ENCODE results near the gene NRG2. TPM values are rescaled to one million over a fixed set of nuclear protein-coding genes. Genes with fewer than 3 reads are reported as not detected.

The NRG2 gene
- polyA plus RNA-seq, 1 donor = 1.5 TPM

GRCh38 chr5:139904816-139905661 lies 138.1 kb downstream of the NRG2 start:
- no peak for DNase-seq (ENCODE audit: low read depth)

DNA sequence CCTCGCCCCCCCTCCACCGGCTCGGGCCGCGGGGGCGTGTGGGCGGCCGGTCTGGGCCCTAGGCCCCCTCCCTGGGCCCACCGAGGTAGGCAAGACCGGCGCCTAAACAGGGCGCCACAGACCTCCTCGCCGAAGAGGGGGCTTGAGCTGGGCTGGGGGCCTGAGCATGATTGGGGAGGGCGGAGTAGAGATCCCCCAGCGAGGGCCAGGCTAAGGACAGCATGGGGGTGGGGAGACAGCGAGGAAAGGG lies 138.6 kb downstream of the NRG2 start:
- no peak for DNase-seq (ENCODE audit: low read depth)

DNA sequence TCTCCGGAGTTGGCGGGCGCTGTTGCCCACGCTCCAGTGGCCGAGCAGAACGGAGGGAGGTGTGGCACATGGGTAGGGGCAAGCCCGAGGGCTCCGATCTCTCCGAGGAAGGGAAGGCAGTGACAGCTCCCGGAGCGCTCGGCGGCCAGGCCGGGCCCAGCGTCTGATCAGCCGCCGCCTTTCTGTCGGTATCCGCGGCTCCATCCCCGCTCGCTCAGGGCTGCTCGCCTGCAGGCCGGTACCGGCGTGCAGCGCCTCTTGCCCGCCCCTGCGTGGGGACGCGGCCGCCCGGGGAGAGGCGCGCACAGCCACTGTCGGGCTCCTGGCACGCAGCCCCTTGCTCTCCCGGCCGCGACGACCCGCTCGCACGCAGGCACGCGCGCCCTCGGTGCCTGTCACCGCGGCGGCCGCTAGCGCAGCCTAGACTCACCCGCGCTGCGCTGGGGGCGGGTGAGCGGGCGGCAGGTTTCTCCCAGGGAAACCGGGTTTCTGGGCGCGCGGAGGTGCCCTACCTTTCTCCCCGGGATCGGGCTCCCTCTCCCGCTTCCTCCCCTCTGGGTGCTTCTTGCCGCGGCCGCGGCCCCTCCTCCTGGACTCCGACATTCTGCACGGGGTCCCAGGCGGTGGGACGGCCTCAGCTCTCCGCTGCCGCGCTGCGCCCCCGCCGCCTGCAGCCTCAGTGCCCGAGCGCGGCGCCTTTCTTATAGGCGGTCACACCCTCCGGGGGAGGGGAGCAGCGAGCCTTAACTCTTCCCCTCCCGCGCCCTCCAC lies 139.1 kb downstream of the NRG2 start:
- DNase-seq (ENCODE audit: low read depth) = no peak

DNA sequence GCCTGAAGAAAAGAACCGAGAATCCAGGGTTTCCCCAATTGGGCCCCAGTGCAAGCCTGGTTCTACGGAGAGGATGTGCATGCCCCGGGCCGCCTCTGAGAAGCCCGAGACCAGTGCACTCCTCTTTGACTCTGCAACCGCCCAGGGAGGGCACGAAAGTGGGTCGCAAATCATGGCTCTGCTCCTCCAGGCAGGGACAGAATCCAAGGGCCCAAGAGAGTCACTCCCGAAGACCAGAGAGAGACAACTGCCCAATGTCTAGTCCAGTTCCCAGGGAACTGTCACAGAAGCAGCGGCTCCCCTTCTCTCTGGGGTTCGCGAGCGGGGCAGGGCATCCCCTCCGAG lies 139.7 kb downstream of the NRG2 start:
- no peak for DNase-seq (ENCODE audit: low read depth)

DNA sequence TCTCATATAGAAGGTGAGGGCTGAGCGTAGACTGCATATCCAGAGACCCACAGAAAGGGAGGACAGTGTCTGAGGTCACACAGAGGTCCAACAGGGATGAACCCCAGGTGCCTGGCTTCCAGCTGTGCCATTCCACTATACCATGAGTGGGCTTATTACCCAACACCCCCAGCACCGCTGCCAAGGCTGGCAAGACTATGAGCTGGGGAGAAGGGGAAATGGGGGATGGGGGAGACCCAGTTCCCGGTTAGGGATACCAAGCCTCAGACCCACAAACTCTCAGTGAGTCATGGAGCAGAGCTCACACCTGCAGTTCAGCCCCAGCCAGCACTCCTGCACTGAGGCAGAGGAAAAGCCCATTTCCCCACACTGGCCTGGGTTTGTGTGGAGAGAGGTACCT lies 141.1 kb downstream of the NRG2 start:
- DNase-seq (ENCODE audit: low read depth) = no peak

- no peak for DNase-seq (ENCODE audit: low read depth)
Observed at GRCh38 chr5:139901251-139901575, 141.9 kb downstream of the NRG2 start.

DNA sequence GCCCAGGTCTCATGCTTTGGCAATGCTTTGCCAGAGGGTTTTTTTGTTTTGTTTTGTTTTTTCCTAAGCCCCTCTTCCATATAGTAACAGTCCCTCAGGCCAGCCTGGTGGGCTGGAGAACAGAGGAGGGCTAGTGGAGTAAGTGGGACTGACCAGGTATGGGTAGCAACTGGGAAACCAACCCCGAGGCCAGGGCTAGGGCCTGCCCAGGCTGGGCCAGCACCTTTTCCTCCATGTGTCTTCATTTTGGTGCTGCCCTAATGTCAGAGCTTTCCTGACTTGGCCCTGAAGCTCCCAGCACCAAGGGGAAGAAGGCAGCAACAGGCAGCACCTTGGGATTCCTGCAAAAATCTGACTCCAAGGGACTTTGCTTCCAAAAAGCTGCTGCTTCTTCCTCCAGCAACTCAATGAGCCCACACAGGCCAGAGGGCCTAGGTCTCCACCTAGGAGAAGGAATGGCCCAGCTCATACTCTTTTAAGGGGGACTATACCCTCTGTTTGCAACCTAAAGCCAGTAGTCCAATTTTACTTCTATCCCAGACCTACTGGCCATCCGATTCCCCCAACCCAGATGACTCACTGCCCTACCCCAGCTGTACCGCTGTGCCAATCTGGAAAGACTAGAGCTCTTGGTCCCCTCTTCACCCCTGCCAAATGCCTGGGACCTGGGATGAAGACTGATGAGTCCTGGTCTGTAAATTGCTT lies 142.4 kb downstream of the NRG2 start:
- no peak for DNase-seq (ENCODE audit: low read depth)

GRCh38 chr5:139898981-139899380 lies 144.1 kb downstream of the NRG2 start:
- no peak for DNase-seq (ENCODE audit: low read depth)

DNA sequence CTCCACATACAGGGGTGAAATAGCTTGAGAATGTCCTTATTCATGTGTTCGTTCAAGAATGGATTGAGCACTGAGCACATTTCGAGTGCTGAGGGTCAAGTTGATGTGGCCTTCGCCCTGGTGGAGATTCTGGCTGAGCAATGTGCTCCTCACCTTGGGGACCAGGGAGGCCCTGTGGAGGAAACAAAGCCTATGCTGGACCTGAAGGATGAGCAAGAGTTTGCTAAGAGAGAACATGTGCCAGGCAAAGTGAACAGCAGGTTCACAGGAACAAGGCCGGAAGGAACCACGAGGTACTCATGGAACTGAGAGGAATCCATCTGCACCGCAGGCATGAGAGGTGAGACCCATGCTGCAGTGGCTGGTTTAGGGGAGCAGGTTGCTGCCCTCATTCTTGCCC lies 145.1 kb downstream of the NRG2 start:
- no peak for DNase-seq (ENCODE audit: low read depth)

DNA sequence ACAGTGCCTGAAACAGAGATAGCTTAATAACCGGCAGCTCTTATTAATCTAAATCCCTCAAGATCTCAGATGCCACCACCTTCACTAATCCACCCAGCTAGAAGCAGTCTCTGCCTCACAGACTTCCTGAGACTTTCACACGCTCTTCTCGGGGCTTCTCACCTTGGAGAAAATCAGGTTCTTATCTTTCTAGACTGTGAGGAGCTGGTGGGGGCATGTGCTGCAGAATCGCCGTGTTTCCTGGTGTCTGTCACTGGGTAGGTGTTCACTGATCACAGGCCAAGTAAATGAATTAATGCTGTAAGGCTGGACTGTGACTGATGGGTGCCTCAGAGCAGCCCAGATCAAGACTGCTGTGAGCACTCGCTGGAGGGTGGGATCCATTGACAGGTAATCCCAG lies 145.8 kb downstream of the NRG2 start:
- no peak for DNase-seq (ENCODE audit: low read depth)

GRCh38 chr5:139896718-139897117 lies 146.4 kb downstream of the NRG2 start:
- DNase-seq (ENCODE audit: low read depth) = no peak

GRCh38 chr5:139895647-139896046 lies 147.5 kb downstream of the NRG2 start:
- DNase-seq (ENCODE audit: low read depth) = no peak

- no peak for DNase-seq (ENCODE audit: low read depth)
Observed at GRCh38 chr5:139895046-139895445, 148.1 kb downstream of the NRG2 start.

- no peak for DNase-seq (ENCODE audit: low read depth)
Observed at GRCh38 chr5:139893873-139894272, 149.2 kb downstream of the NRG2 start.

DNA sequence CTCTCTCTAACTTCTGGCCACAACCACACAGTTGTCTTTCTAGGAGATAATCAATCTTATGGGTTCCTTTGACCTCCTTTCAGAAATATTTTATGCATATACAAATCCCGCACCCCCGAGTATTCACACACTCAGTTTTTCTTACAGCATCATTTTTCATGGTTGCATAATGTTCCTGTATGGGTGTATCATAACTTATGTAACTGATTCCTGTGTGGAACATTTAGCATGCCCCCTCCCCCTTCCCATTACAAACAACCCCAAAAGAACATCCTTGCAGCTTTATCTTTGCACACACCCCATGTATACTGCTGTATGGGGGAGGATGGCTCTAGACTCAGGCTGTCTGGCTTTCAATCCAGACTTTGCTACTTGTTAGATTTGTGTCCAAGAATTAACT lies 153.7 kb downstream of the NRG2 start:
- DNase-seq (ENCODE audit: low read depth) = no peak

- no peak for DNase-seq (ENCODE audit: low read depth)
Observed at GRCh38 chr5:139888370-139888769, 154.7 kb downstream of the NRG2 start.

DNA sequence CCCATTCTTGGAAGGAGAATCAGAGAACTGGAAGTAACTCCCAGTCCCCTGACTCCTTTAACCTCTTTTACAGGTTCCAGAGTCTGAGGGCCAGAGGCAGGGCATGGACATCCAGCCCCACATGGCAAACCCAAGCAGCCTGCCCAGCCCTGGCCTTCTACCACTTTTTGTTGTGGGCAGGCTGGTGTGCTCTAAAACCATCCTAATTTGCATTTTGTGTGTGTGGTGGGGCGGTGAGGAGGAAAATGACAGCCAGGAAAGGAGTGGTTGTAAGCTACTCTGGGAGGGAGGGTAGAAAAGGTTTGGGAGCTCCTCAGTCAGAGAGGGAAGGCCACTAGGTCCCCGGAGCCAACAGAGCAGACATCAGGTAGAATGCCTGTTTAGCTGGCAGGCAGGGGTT lies 156.9 kb downstream of the NRG2 start:
- DNase-seq (ENCODE audit: low read depth) = no peak

GRCh38 chr5:139885857-139886208 lies 157.3 kb downstream of the NRG2 start:
- DNase-seq (ENCODE audit: low read depth) = no peak

DNA sequence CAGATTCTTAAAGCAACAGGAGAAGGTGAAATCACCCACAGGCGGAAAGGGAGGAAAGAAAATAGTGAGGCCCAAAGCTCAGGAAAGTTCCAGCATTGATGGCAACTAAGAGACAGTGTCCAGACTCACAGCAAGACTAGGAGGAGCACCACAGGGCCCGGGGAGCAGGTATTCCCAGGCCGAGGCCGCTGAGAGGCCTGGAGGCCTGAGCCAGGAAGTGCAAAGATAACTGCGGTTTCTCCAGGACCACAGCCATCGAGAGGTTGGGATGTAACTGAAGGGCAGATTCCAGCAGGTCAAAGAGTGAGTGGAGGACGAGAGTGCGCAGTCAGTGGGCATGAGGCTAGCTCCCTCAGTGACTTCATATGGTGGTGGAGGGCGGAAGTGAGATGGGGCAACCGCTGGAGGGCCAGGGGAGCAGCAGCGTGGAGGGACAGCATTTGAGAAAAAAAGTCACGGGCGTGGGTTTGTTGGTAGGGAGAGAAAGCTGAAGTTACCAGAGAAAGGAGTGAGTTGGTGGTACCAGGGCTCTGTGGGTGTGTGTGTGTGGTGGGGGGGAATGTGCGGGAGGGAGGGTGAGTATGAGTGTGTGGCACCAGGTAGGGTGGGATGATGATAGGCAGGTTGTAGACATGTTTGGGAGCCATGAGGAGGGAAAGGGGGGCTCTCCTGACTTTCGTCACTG lies 157.8 kb downstream of the NRG2 start:
- no peak for DNase-seq (ENCODE audit: low read depth)

GRCh38 chr5:139884734-139885133 lies 158.4 kb downstream of the NRG2 start:
- no peak for DNase-seq (ENCODE audit: low read depth)

GRCh38 chr5:139884144-139884543 lies 159.0 kb downstream of the NRG2 start:
- DNase-seq (ENCODE audit: low read depth) = no peak

GRCh38 chr5:139882961-139883539 lies 160.0 kb downstream of the NRG2 start:
- DNase-seq (ENCODE audit: low read depth) = no peak
